Pancreas (tissue), 10 donors: Measurements from ENCODE around the gene SHB. TPM values are rescaled to one million over a fixed set of nuclear protein-coding genes. Genes with fewer than 3 reads are reported as not detected.

Source experiments
- ATAC-seq, 4 donors: fragments of 200-7000 bp; cut with Tn5 transposase; one replicate each; pipeline versions ENCODE4 v1.8.0 to v1.9.1; 2020; ENCODE audit warnings: mild to moderate bottlenecking in 4 of 4, moderate library complexity in 4 of 4
- DNase-seq, 6 donors: peaks; one replicate each; pipeline ENCODE4 v3.0.0-alpha.2; 2020
- FAIRE-seq: peaks from 2 replicates; lab custom pipeline; 2012; peaks lifted over from hg19 to GRCh38; lab: Jason Lieb, UNC
- H3K27ac ChIP-seq, 4 donors: fragments of 200-600 bp; sonication (generic); 1 replicate in 3 of 4; 2 replicates in 1 of 4; pipeline versions ENCODE4 v1.5.0 to v1.8.0; 2020
- H3K27me3 ChIP-seq, 4 donors: fragments of 200-600 bp; one replicate each; pipeline ENCODE4 v1.8.0; 2021
- H3K36me3 ChIP-seq, 3 donors: fragments of 200-600 bp; sonication (generic) in 1 of 3; one replicate each; pipeline versions ENCODE4 v1.5.0 to v1.8.0; 2020 to 2021
- H3K4me1 ChIP-seq, 3 donors: fragments of 200-600 bp; one replicate each; pipeline ENCODE4 v1.8.0; 2021
- H3K4me3 ChIP-seq, 4 donors: fragments of 200-600 bp; sonication (generic) in 2 of 4; one replicate each; pipeline versions ENCODE4 v1.5.0 to v1.8.0; 2020 to 2021
- H3K9me3 ChIP-seq, 4 donors: fragments of 200-600 bp; one replicate each; pipeline ENCODE4 v1.8.0; 2021
- CTCF ChIP-seq, 4 donors: fragments of 200-600 bp; sonication (generic) in 3 of 4; IDR thresholded peaks; one replicate each; pipeline versions ENCODE4 v1.5.0 to v1.8.0; 2021; ENCODE audit warnings: antibody characterized with exemption in 4 of 4
- WGBS, 2 donors: extraction: QIAGEN DNeasy Blood & Tissue Kit; methylation state at CpG; one replicate each; pipeline ENCODE4 v1.1.7; 2013; 5-methylcytosine and 5-hydroxymethylcytosine counted together
- intact Hi-C, 3 donors: fragments of 100-400 bp; cut with DNase I; formaldehyde crosslinking; loops; one replicate each; pipeline versions ENCODE4 v1.11.1 to v1.14.2; 2022
- polyA plus RNA-seq, 2 donors: library from polyadenylated mRNA; stranded (reverse); fragments of 200-250 nt; gene quantifications; one replicate each; pipeline ENCODE4 v1.2.3, GENCODE V29; 2013
- total RNA-seq, 6 donors: library from RNA; stranded (reverse); fragmentation: NEBNext Ultra II Directional in 4 of 6; extraction: Animal tissue kit (Norgen Biotek cat#: 25700) in 4 of 6; gene quantifications; one replicate each; pipeline versions ENCODE4 v1.2.1 to v1.2.4, GENCODE V29; 2021 to 2023
- donor health status: healthy with polysubstance abuse.
- donor health status: DM: no; HTN: no; CAD: no; lungs with moderate emphysema.
- donor health status: DM: no; HTN: no; CAD: no.
- donor health status: control.
- donor health status: control.
- donor health status: Bipolar disorder and iron deficiency.
- donor health status: DM: yes; HTN: yes; CAD: no.
- donor health status: DM: no; HTN: no; CAD: no.
- donor health status: DM: no; HTN: no; CAD: no.
- donor health status: DM: yes; HTN: yes; CAD: no.

The SHB gene
- total and polyA plus RNA-seq, 8 donors, result 11.5 to 24.2 (median 19.2) TPM

DNA sequence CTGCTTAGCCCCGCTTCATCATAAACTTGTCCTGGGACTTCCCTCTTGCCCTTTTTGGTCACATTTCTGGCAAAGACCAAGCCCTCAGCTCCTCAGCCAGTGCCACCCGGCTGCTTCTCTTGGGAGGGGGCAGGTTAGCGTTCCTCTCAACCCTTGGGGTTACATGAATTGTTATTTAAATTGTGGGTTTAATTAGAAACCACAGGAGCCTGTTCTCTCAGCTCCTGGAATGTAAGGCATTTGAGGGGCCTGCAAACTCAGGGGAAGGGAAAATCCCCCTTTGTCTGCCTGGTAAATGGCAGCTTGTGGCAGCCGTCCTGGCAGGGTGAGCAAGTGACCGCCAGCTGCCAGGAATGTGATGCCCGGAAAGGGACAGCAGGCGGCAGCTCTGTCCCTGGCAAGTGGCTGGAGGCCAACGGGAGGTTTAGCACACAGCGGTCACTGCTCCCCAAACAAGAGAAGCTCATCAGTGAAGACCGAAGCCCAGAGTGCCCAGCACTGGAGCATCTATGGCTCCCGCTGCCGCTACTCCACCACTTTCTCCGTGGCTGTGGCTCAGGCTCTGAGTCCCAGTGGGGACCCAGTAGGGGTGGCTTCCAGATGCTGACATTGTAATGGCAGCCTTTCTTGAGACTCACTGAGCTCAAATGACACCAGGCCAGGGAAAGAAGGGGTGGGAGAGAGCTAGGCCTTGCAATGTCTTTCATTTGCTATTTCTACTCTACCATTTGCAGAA, 51.7 kb downstream of the SHB start:
- no peaks in the 10 kb centered on the region for H3K27me3 ChIP-seq
- peak overlapping the region in 3 of 4 donors; percentile 27 to 70 (median 53) for H3K27ac ChIP-seq
- no peak overlapping the region for H3K4me3 ChIP-seq
- intact Hi-C loops, result loop anchor here in 1 of 3 donors (10.0 kb wide), 1 partner anchor 53 kb away; no protein-coding TSS in a partner anchor
- no peaks in the 10 kb centered on the region for H3K9me3 ChIP-seq
- FAIRE-seq, result no peak
- peaks cover 0 to 15% (median 4%) of the 10 kb centered on the region in 3 donors for H3K36me3 ChIP-seq
- TF ChIP-seq CTCF (IDR thresholded peaks at IDR 0.05), result peak in 2 of 4 donors; percentile 14 to 16
- WGBS, 2 donors, result 39 to 43% methylated on average over 13 of the region's 13 CpGs
- H3K4me1 ChIP-seq, result peaks cover 18 to 41% (median 39%) of the 10 kb centered on the region in 3 donors
- DNase-seq, result peak; percentile 62 to 86 (median 77)
- peak; percentile 51 to 81 (median 80) for ATAC-seq

- Histone ChIP-seq H3K36me3 (peaks cover 0 to 15% (median 4%) of the 10 kb centered on the region in 3 donors), H3K4me1 (peaks cover 18 to 41% (median 39%) of the 10 kb centered on the region in 3 donors), H3K4me3 (no peak overlapping the region), H3K27me3 (no peaks in the 10 kb centered on the region), H3K27ac (peak overlapping the region; percentile 27 to 70 (median 54)), H3K9me3 (no peaks in the 10 kb centered on the region)
- no peak for FAIRE-seq
- no peak for DNase-seq
- intact Hi-C loops, result loop anchor here in 1 of 3 donors (10.0 kb wide), 1 partner anchor 52 kb away; no protein-coding TSS in a partner anchor
- ATAC-seq, result peak in 2 of 4 donors; percentile 2 to 19
- 51 to 60% methylated on average over 12 of the region's 12 CpGs for WGBS, 2 donors
- no peak for TF ChIP-seq CTCF (IDR thresholded peaks at IDR 0.05)
Observed at GRCh38 chr9:38016375-38017135, 52.5 kb downstream of the SHB start.

- no peak for TF ChIP-seq CTCF (IDR thresholded peaks at IDR 0.05)
- H3K27ac ChIP-seq, result peak overlapping the region in 2 of 4 donors; percentile 53 to 70
- H3K4me3 ChIP-seq, result no peak overlapping the region
- no peak for DNase-seq
- no peaks in the 10 kb centered on the region for H3K27me3 ChIP-seq
- no peak for FAIRE-seq
- no peaks in the 10 kb centered on the region for H3K9me3 ChIP-seq
- intact Hi-C loops, result loop anchor here in 1 of 3 donors (10.0 kb wide), 1 partner anchor 51 kb away; no protein-coding TSS in a partner anchor
- ATAC-seq, result no peak
- peaks cover 0 to 15% (median 4%) of the 10 kb centered on the region in 3 donors for H3K36me3 ChIP-seq
- peaks cover 18 to 39% (median 39%) of the 10 kb centered on the region in 3 donors for H3K4me1 ChIP-seq
- 90 to 91% methylated on average over 7 of the region's 7 CpGs for WGBS, 2 donors
Observed at GRCh38 chr9:38015906-38016305, 53.1 kb downstream of the SHB start.

DNA sequence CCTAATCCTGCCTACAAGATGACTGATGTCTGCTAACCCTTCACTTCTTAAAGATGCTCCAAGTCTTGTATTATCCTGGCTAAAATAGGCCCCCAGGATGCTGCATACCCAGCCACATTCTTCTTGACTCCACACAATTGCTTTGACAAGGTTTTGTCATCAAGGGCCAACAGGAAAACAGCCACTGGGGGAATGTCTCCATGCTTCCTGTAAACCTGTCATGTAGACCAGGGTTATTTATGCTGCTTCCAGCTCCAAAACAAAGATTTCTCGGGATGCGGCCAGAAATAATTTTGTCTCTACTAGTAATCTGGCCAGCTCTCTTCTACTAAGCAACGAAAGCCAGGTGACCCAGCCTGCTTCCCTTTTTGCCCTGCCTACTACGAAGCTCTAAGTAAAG, 53.8 kb downstream of the SHB start:
- Histone ChIP-seq H3K4me3 (no peak overlapping the region), H3K4me1 (peaks cover 14 to 34% (median 33%) of the 10 kb centered on the region in 3 donors), H3K27ac (no peak overlapping the region), H3K27me3 (no peaks in the 10 kb centered on the region), H3K36me3 (peaks cover 0 to 15% (median 4%) of the 10 kb centered on the region in 3 donors), H3K9me3 (no peaks in the 10 kb centered on the region)
- no peak for ATAC-seq
- intact Hi-C loops, result loop anchor here in 1 of 3 donors (10.0 kb wide), 1 partner anchor 50 kb away; no protein-coding TSS in a partner anchor
- peak in 1 of 6 donors; percentile 9 for DNase-seq
- no peak for TF ChIP-seq CTCF (IDR thresholded peaks at IDR 0.05)
- 65% methylated on average over 4 of the region's 4 CpGs for WGBS, 2 donors
- no peak for FAIRE-seq
